C4-2B (cell line): ENCODE data around the gene SPARC.

Experiments
- CTCF ChIP-seq: fragments of 450-650 bp; conservative IDR thresholded peaks from 2 replicates; pipeline ENCODE4 v1.5.1; 2017; ENCODE audit warnings: mild to moderate bottlenecking
- ZFX ChIP-seq: fragments of 450-650 bp; IDR thresholded peaks from 2 replicates; pipeline ENCODE4 v1.6.1; 2017

- no peak for TF ChIP-seq CTCF
- TF ChIP-seq ZFX, result no peak
These were observed 39.3 kb downstream of the SPARC start for GRCh38 chr5:151647320-151647861.
